MCF 10A (cell line): ENCODE measurements around the gene PXK. TPM values are rescaled to one million over a fixed set of nuclear protein-coding genes. Genes with fewer than 3 reads are reported as not detected.

Experiments used
- BruUV-seq: library from RNA; stranded (reverse); fragments of 400-500 nt; replicated peaks from 2 replicates; lab custom pipeline; 2021; lab: Mats Ljungman, UMichigan
- CTCF ChIA-PET: fragments of 300-600 bp; sonication (Branson Sonifier 250); formaldehyde crosslinking; extraction: SDS; loops from one replicate; lab custom pipeline; 2021; ENCODE audit warnings: antibody characterized with exemption, inconsistent platforms; lab: Yijun Ruan, JAX
- POLR2A ChIA-PET: fragments of 300-600, 350-650 bp; sonication (Branson Sonifier 250); formaldehyde crosslinking; extraction: SDS; loops from one replicate; lab custom pipeline; 2020; ENCODE audit warnings: antibody characterized with exemption, inconsistent platforms; lab: Yijun Ruan, JAX
- DNase-seq: peaks from one replicate; pipeline ENCODE4 v3.0.0-alpha.2; 2018; ENCODE audit not compliant: unreplicated experiment
- H3K27ac Mint-ChIP-seq: one replicate; pipeline ENCODE4 v1.8.0; 2022; ENCODE audit warnings: mild to moderate bottlenecking, low read depth, mixed read lengths; ENCODE audit not compliant: unreplicated experiment
- H3K27me3 Mint-ChIP-seq: one replicate; pipeline ENCODE4 v1.8.0; 2022; ENCODE audit warnings: mixed read lengths; ENCODE audit not compliant: insufficient read depth, unreplicated experiment
- H3K36me3 Mint-ChIP-seq: one replicate; pipeline ENCODE4 v1.8.0; 2022; ENCODE audit warnings: mild to moderate bottlenecking, moderate library complexity, mixed read lengths; ENCODE audit not compliant: insufficient read depth, unreplicated experiment
- H3K4me1 Mint-ChIP-seq: one replicate; pipeline ENCODE4 v1.8.0; 2022; ENCODE audit warnings: mixed read lengths; ENCODE audit not compliant: insufficient read depth, unreplicated experiment
- H3K4me3 Mint-ChIP-seq: one replicate; pipeline ENCODE4 v1.8.0; 2022; ENCODE audit warnings: mild to moderate bottlenecking, moderate library complexity, mixed read lengths; ENCODE audit not compliant: unreplicated experiment
- H3K9me3 Mint-ChIP-seq: one replicate; pipeline ENCODE4 v1.8.0; 2022; ENCODE audit warnings: mixed read lengths; ENCODE audit not compliant: unreplicated experiment
- intact Hi-C: fragments of 100-400 bp; cut with micrococcal nuclease; formaldehyde crosslinking; loops from 2 replicates; pipeline ENCODE4 v1.14.1; 2022
- total RNA-seq: library from RNA; stranded (reverse); gene quantifications from 2 replicates; pipeline ENCODE4 v1.2.3, GENCODE V29; 2022
- TF ChIP-seq, protein P1 (sequence below): fragments of 200-600 bp; IDR thresholded peaks from one replicate; pipeline ENCODE4 v1.8.0; 2022; ENCODE audit warnings: antibody characterized with exemption, mild to moderate bottlenecking; ENCODE audit not compliant: unreplicated experiment

PXK gene
- total RNA-seq, 1 experiment from 2014 or later: 62.2 TPM

DNA sequence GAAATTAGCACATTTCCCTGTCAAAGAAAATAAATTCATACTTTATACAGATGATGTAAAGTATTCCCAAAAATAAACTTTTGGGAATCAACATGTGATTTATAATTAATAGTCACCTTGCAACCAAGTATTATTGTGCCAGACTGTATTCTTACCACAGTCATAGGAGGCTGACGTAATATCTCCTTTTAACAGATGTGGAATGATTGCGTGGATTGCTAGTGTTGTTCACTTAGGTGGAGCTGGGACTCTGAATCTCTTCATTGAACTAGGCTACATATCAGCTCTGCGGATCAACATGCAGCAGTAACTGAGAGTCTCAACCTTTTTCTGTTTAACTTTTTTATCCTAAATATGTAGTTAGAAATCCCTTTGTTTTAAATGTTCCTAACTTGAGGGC lies 37.2 kb downstream of the PXK start:
- Mint-ChIP-seq H3K36me3 (peaks cover 25% of the 10 kb centered on the region), H3K9me3 (no peaks in the 10 kb centered on the region), H3K27ac (no peak overlapping the region), H3K4me3 (no peak overlapping the region), H3K4me1 (no peaks in the 10 kb centered on the region), H3K27me3 (no peaks in the 10 kb centered on the region)
- no TSS peak for BruUV-seq
- TF ChIP-seq, protein P1, sequence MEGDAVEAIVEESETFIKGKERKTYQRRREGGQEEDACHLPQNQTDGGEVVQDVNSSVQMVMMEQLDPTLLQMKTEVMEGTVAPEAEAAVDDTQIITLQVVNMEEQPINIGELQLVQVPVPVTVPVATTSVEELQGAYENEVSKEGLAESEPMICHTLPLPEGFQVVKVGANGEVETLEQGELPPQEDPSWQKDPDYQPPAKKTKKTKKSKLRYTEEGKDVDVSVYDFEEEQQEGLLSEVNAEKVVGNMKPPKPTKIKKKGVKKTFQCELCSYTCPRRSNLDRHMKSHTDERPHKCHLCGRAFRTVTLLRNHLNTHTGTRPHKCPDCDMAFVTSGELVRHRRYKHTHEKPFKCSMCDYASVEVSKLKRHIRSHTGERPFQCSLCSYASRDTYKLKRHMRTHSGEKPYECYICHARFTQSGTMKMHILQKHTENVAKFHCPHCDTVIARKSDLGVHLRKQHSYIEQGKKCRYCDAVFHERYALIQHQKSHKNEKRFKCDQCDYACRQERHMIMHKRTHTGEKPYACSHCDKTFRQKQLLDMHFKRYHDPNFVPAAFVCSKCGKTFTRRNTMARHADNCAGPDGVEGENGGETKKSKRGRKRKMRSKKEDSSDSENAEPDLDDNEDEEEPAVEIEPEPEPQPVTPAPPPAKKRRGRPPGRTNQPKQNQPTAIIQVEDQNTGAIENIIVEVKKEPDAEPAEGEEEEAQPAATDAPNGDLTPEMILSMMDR: no peak
- CTCF ChIA-PET: interaction anchor here (1.0 to 1.1 kb wide), 2 partner anchors 27 to 47 kb away, joined by 3 read pairs; no protein-coding TSS in a partner anchor
- POLR2A ChIA-PET: no interaction called here
- peak; percentile 9 for DNase-seq
- intact Hi-C loops: no loop called here

DNA sequence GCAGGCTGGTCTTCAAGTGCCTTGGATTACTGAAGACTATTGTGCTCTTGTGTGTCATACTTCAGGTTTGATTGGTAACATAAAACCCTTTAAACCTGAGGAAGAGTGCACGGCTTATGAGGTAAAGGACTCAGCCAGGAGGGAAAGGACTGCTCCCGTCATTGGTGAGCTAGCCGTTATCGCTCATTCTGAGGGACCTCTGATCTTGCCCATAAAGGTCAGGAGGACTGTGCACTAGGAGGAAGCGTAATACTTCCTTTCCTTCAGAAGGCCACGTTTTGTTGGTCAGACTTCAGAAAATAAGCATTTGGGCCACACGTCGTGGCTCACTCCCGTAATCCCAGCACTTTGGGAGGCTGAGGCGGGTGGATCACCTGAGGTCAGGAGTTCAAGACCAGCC lies 37.7 kb downstream of the PXK start:
- BruUV-seq: no TSS peak
- Mint-ChIP-seq H3K4me3 (no peak overlapping the region), H3K27ac (no peak overlapping the region), H3K36me3 (peaks cover 25% of the 10 kb centered on the region), H3K4me1 (no peaks in the 10 kb centered on the region), H3K27me3 (no peaks in the 10 kb centered on the region), H3K9me3 (no peaks in the 10 kb centered on the region)
- intact Hi-C loops: no loop called here
- TF ChIP-seq, protein P1: no peak
- CTCF ChIA-PET: interaction anchor here (0.5 to 0.7 kb wide), 2 partner anchors 70 to 131 kb away, joined by 3 to 4 read pairs; no protein-coding TSS in a partner anchor
- POLR2A ChIA-PET: no interaction called here
- DNase-seq: no peak

DNA sequence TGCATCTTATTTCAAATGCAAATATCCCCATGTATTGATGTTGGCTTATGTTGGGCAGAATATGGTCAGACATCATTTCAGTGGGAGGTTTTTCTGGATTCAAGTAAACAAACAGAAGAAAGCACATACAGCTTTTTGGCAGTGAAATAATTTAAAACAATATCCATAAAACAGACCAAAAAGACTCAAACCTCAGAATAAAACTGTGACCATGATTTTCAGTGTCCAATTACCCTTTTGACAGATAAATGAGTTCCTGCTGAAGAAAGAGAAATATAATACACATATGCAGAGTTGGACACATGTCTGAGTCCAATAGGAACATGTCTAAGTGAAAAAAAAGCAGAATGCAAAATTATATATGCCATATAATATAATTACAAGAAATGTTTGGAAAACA lies 39.1 kb downstream of the PXK start:
- TF ChIP-seq, protein P1: no peak
- no peak overlapping the region for H3K27ac Mint-ChIP-seq
- intact Hi-C loops: no loop called here
- H3K9me3 Mint-ChIP-seq: no peaks in the 10 kb centered on the region
- TSS peak; percentile 15 for BruUV-seq
- CTCF ChIA-PET: no interaction called here
- no peaks in the 10 kb centered on the region for H3K4me1 Mint-ChIP-seq
- DNase-seq: no peak
- POLR2A ChIA-PET: interaction anchor here (1.0 kb wide), 1 partner anchor 37 kb away, joined by 3 read pairs; no protein-coding TSS in a partner anchor
- H3K27me3 Mint-ChIP-seq: no peaks in the 10 kb centered on the region
- peaks cover 25% of the 10 kb centered on the region for H3K36me3 Mint-ChIP-seq
- H3K4me3 Mint-ChIP-seq: no peak overlapping the region

DNA sequence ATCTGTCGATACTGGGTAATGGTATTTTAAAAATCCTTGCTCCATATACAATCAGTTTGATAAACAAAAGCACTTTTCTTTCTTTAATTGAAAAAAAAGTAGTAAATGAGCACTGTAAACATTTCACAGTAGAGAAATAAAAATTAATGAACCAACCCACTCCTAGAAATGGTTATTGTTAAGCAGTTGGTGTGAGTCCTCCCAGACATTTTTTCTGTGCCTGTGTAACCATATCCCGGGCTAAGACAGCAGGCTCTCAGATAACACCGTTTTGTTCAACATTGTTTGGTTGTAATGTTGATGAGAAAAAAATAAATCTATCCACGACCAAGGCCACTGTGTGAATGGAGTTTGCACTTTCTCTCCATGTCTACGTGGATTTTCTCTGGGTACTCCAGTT lies 42.6 kb downstream of the PXK start:
- TF ChIP-seq, protein P1: no peak
- intact Hi-C loops: no loop called here
- CTCF ChIA-PET: interaction anchor here (1.0 kb wide), 1 partner anchor 11 kb away, joined by 3 read pairs; no protein-coding TSS in a partner anchor
- POLR2A ChIA-PET: interaction anchor here (0.6 kb wide), 1 partner anchor 57 kb away, joined by 3 read pairs; no protein-coding TSS in a partner anchor
- H3K36me3 Mint-ChIP-seq: peaks cover 31% of the 10 kb centered on the region
- no peak overlapping the region for H3K4me3 Mint-ChIP-seq
- DNase-seq: no peak
- H3K9me3 Mint-ChIP-seq: no peaks in the 10 kb centered on the region
- H3K4me1 Mint-ChIP-seq: no peaks in the 10 kb centered on the region
- BruUV-seq: no TSS peak
- no peak overlapping the region for H3K27ac Mint-ChIP-seq
- no peaks in the 10 kb centered on the region for H3K27me3 Mint-ChIP-seq
